IMR-90 (cell line): ENCODE measurements around the gene TOMM6. TPM values are rescaled to one million over a fixed set of nuclear protein-coding genes. Genes with fewer than 3 reads are reported as not detected.

Source experiments
- ATAC-seq: fragments of 200-7000 bp; cut with Tn5 transposase; 2 replicates; pipeline ENCODE4 v1.9.1; 2020; ENCODE audit warnings: low read depth, mild to moderate bottlenecking, moderate library complexity
- BruUV-seq: library from RNA; stranded (reverse); fragments of 400-500 nt; replicated peaks from 2 replicates; lab custom pipeline; 2021; lab: Mats Ljungman, UMichigan
- CTCF ChIA-PET: fragments of 300-600 bp; formaldehyde crosslinking; extraction: SDS; loops from one replicate; lab custom pipeline; 2021; ENCODE audit warnings: antibody characterized with exemption; lab: Yijun Ruan, JAX
- POLR2A ChIA-PET: fragments of 300-600 bp; sonication (Branson Sonifier 250); formaldehyde crosslinking; loops from one replicate; lab custom pipeline; 2022; ENCODE audit warnings: antibody characterized with exemption; ENCODE audit not compliant: unreplicated experiment; lab: Charles Lee
- DNase-seq: peaks from one replicate; pipeline ENCODE4 v3.0.0; 2013
- H2AFZ ChIP-seq: replicated peaks from 2 replicates; pipeline ENCODE3; 2013; ENCODE audit warnings: low read length, mild to moderate bottlenecking; ENCODE audit not compliant: poor library complexity
- H2AK5ac ChIP-seq: 2 replicates; pipeline ENCODE4 v1.6.1; 2013; ENCODE audit warnings: low read depth, low read length, inconsistent platforms
- H2AK9ac ChIP-seq: replicated peaks from 2 replicates; pipeline ENCODE3; 2013; ENCODE audit warnings: mild to moderate bottlenecking, low read depth, low read length, moderate library complexity; ENCODE audit not compliant: poor library complexity
- H2BK120ac ChIP-seq: 2 replicates; pipeline ENCODE4 v1.6.1; 2013; ENCODE audit warnings: low read depth, low read length, inconsistent platforms
- H2BK15ac ChIP-seq: 3 replicates; pipeline ENCODE4 v1.6.1; 2013; ENCODE audit warnings: low read depth, low read length, inconsistent platforms
- H2BK20ac ChIP-seq: 2 replicates; pipeline ENCODE4 v1.6.1; 2013; ENCODE audit warnings: low read depth, mild to moderate bottlenecking, inconsistent platforms, low read length, moderate library complexity
- H2BK5ac ChIP-seq: 2 replicates; pipeline ENCODE4 v1.6.1; 2013; ENCODE audit warnings: mild to moderate bottlenecking, low read depth, low read length, inconsistent platforms; ENCODE audit not compliant: poor library complexity, severe bottlenecking
- H3K14ac ChIP-seq: replicated peaks from 2 replicates; pipeline ENCODE4 v1.6.1; 2013; ENCODE audit warnings: low read depth, low read length, inconsistent platforms
- H3K18ac ChIP-seq: 2 replicates; pipeline ENCODE4 v1.6.1; 2013; ENCODE audit warnings: low read depth, low read length, control low read depth
- H3K23ac ChIP-seq: 2 replicates; pipeline ENCODE4 v1.6.1; 2013; ENCODE audit warnings: low read depth, low read length, inconsistent platforms
- H3K27ac ChIP-seq: 2 replicates; pipeline ENCODE4 v1.5.1; 2013; ENCODE audit warnings: mild to moderate bottlenecking, control low read depth, low read length; ENCODE audit not compliant: insufficient read depth
- H3K27me3 ChIP-seq: 2 replicates; pipeline ENCODE4 v1.6.1; 2013; ENCODE audit warnings: low read length; ENCODE audit not compliant: control insufficient read depth, insufficient read depth
- H3K36me3 ChIP-seq: 2 replicates; pipeline ENCODE4 v1.6.1; 2013; ENCODE audit warnings: low read length, mixed read lengths; ENCODE audit not compliant: control insufficient read depth, insufficient read depth
- H3K4ac ChIP-seq: 2 replicates; pipeline ENCODE4 v1.6.1; 2013; ENCODE audit warnings: low read depth, low read length, inconsistent platforms
- H3K4me1 ChIP-seq: 2 replicates; pipeline ENCODE4 v1.6.1; 2013; ENCODE audit warnings: low read length, mixed read lengths; ENCODE audit not compliant: control insufficient read depth, insufficient read depth
- H3K4me2 ChIP-seq: 2 replicates; pipeline ENCODE4 v1.6.1; 2013; ENCODE audit warnings: low read depth, mild to moderate bottlenecking, control low read depth, low read length, moderate library complexity
- H3K4me3 ChIP-seq: 2 replicates; pipeline ENCODE4 v1.5.1; 2013; ENCODE audit warnings: low read depth, mild to moderate bottlenecking, control low read depth, low read length, moderate library complexity; ENCODE audit not compliant: insufficient read depth
- H3K56ac ChIP-seq: 2 replicates; pipeline ENCODE4 v1.6.1; 2013; ENCODE audit warnings: low read length, inconsistent platforms; ENCODE audit not compliant: insufficient read depth; ENCODE audit errors: extremely low read depth
- H3K79me1 ChIP-seq, 2 experiments: 2 replicates each; pipeline ENCODE4 v1.6.1; 2013; ENCODE audit warnings: low read length in 2 of 2, inconsistent platforms in 1 of 2, low read depth in 1 of 2
- H3K9ac ChIP-seq: 2 replicates; pipeline ENCODE4 v1.6.1; 2013; ENCODE audit warnings: low read depth, low read length, control low read depth
- H3K9me1 ChIP-seq: 2 replicates; pipeline ENCODE4 v1.6.1; 2013; ENCODE audit warnings: low read length, inconsistent platforms; ENCODE audit not compliant: insufficient read depth
- H3K9me3 ChIP-seq: 2 replicates; pipeline ENCODE4 v1.6.1; 2013; ENCODE audit warnings: low read length; ENCODE audit not compliant: control insufficient read depth, insufficient read depth
- H4K20me1 ChIP-seq: 2 replicates; pipeline ENCODE4 v1.6.1; 2013; ENCODE audit warnings: low read length, inconsistent platforms; ENCODE audit not compliant: insufficient read depth
- H4K5ac ChIP-seq: 2 replicates; pipeline ENCODE4 v1.6.1; 2013; ENCODE audit warnings: mild to moderate bottlenecking, low read depth, low read length, control low read depth
- H4K8ac ChIP-seq, 2 experiments: 2 replicates each; pipeline ENCODE4 v1.6.1; 2013; ENCODE audit warnings: low read depth in 2 of 2, low read length in 2 of 2, control low read depth in 1 of 2, inconsistent platforms in 1 of 2
- H4K91ac ChIP-seq: 2 replicates; pipeline ENCODE4 v1.6.1; 2013; ENCODE audit warnings: low read depth, low read length, inconsistent platforms; ENCODE audit not compliant: insufficient read depth
- BHLHE40 ChIP-seq: fragments of 150-350 bp; IDR thresholded peaks from 2 replicates; pipeline ENCODE4 v1.6.1; 2016; ENCODE audit warnings: mild to moderate bottlenecking, low read depth, low read length
- CEBPB ChIP-seq: IDR thresholded peaks from 2 replicates; pipeline ENCODE4 v1.6.1; 2012; ENCODE audit warnings: low read depth, low read length, improper control_type of control experiment
- CHD1 ChIP-seq: IDR thresholded peaks from 2 replicates; pipeline ENCODE4 v1.6.1; 2012; ENCODE audit warnings: low read depth, low read length, improper control_type of control experiment
- CTCF ChIP-seq: conservative IDR thresholded peaks from 2 replicates; pipeline ENCODE4 v1.5.1; 2012; ENCODE audit warnings: mild to moderate bottlenecking, low read depth, low read length, improper control_type of control experiment
- ELK1 ChIP-seq: fragments of 150-350 bp; IDR thresholded peaks from 2 replicates; pipeline ENCODE4 v1.6.1; 2016; ENCODE audit warnings: low read depth, mild to moderate bottlenecking, low read length, moderate library complexity, borderline replicate concordance
- MAFK ChIP-seq: IDR thresholded peaks from 2 replicates; pipeline ENCODE4 v1.6.1; 2012; ENCODE audit warnings: low read depth, low read length, improper control_type of control experiment
- MAZ ChIP-seq: IDR thresholded peaks from 2 replicates; pipeline ENCODE4 v1.6.1; 2012; ENCODE audit warnings: low read depth, mild to moderate bottlenecking, low read length, improper control_type of control experiment, moderate library complexity, borderline replicate concordance
- MXI1 ChIP-seq: IDR thresholded peaks from 2 replicates; pipeline ENCODE4 v1.6.1; 2012; ENCODE audit warnings: low read depth, mild to moderate bottlenecking, low read length, moderate library complexity, borderline replicate concordance
- NFE2L2 ChIP-seq: fragments of 150-350 bp; IDR thresholded peaks from 2 replicates; pipeline ENCODE4 v1.6.1; 2016; ENCODE audit warnings: low read depth, mild to moderate bottlenecking, low read length
- RFX5 ChIP-seq: IDR thresholded peaks from 2 replicates; pipeline ENCODE4 v1.8.0; 2012; ENCODE audit warnings: low read depth, mild to moderate bottlenecking, low read length, moderate library complexity
- SMC3 ChIP-seq: fragments of 150-350 bp; IDR thresholded peaks from 2 replicates; pipeline ENCODE4 v1.6.1; 2016; ENCODE audit warnings: low read depth, mild to moderate bottlenecking, antibody characterized with exemption, low read length, moderate library complexity
- WGBS, 2 experiments: methylation state at CpG; one replicate each; pipeline versions ENCODE4 v1.1.5 to v1.1.7; 2013; ENCODE audit warnings: missing lambda C conversion rate in 2 of 2; ENCODE audit not compliant: insufficient read length in 1 of 2; ENCODE audit errors: extremely low coverage in 2 of 2; 5-methylcytosine and 5-hydroxymethylcytosine counted together
- dilution Hi-C: fragments of 300-500 bp; cut with HindIII; formaldehyde crosslinking; loops from one replicate; pipeline ENCODE4 v1.14.3; 2018; ENCODE audit warnings: low sequenced_read_pairs; ENCODE audit not compliant: unreplicated experiment
- in situ Hi-C: fragments of 300-500 bp; cut with MboI; formaldehyde crosslinking; loops from 3 replicates; pipeline ENCODE4 v1.14.3; 2019; ENCODE audit warnings: low sequenced_read_pairs, inconsistent platforms, mixed read lengths
- intact Hi-C: fragments of 100-400 bp; cut with micrococcal nuclease; formaldehyde crosslinking; loops from 2 replicates; pipeline ENCODE4 v1.10.0; 2022
- polyA plus RNA-seq, 3 experiments: library from polyadenylated mRNA; depleted of rRNA; stranded (reverse); fragments of >200 nt; gene quantifications; 2 replicates each; pipeline ENCODE4 v1.2.3, GENCODE V29; 2012; ENCODE audit warnings: low replicate concordance in 1 of 3
- total RNA-seq: library from RNA; depleted of rRNA; stranded (reverse); fragments of >200 nt; gene quantifications from 2 replicates; pipeline ENCODE4 v1.2.3, GENCODE V29; 2012

The TOMM6 gene
- total and polyA plus RNA-seq, 2 of the 4 experiments (the other 2 are of a cell fraction), result 128 to 227 TPM

- Histone ChIP-seq H3K27ac (no peak overlapping the region), H2BK120ac (no peak overlapping the region), H3K56ac (no peak overlapping the region), H3K4ac (no peak overlapping the region), H3K4me3 (no peak overlapping the region), H2AK9ac (no peak overlapping the region), H3K14ac (no peak overlapping the region), H3K18ac (no peak overlapping the region), H3K4me1 (no peaks in the 10 kb centered on the region), H3K27me3 (peaks cover 23% of the 10 kb centered on the region), H4K20me1 (no peaks in the 10 kb centered on the region), H3K9me3 (no peaks in the 10 kb centered on the region), H3K36me3 (no peaks in the 10 kb centered on the region), H3K9ac (no peak overlapping the region), H2AFZ (no peak overlapping the region), H2AK5ac (no peak overlapping the region), H4K91ac (no peak overlapping the region), H4K8ac (no peak overlapping the region), H3K4me2 (no peak overlapping the region), H2BK20ac (no peak overlapping the region), H3K79me1 (no peaks in the 10 kb centered on the region), H3K23ac (no peak overlapping the region), H2BK15ac (no peak overlapping the region), H3K9me1 (no peaks in the 10 kb centered on the region), H2BK5ac (no peak overlapping the region), H4K5ac (no peak overlapping the region)
- no peak for ATAC-seq
- TF ChIP-seq CEBPB (no peak), ELK1 (no peak), BHLHE40 (no peak), MXI1 (no peak), CTCF (no peak), RFX5 (no peak), NFE2L2 (no peak), MAFK (no peak), SMC3 (no peak), MAZ (no peak), CHD1 (no peak)
- CTCF ChIA-PET, result interaction anchor here (0.6 kb wide), 1 partner anchor 38 kb away, joined by 4 read pairs; no protein-coding TSS in a partner anchor
- no TSS peak for BruUV-seq
- dilution Hi-C loops (no loop called here), in situ Hi-C loops (no loop called here), intact Hi-C loops (no loop called here)
- POLR2A ChIA-PET, result no interaction called here
- DNase-seq, result no peak
- 100% methylated on average over 1 of the region's 3 CpGs; no CpG with 5 or more reads in 1 of the 2 experiments for WGBS, 2 experiments
Observed at GRCh38 chr6:41750374-41750773, 37.1 kb upstream of the TOMM6 start.
